ENCODE measurements around the gene CYTH1.
"Not testable (repeated sequence)": the region's sequence is repeated elsewhere in the genome, so short reads cannot be mapped to it uniquely, and the experiment has no call there.

The CYTH1 gene

DNA sequence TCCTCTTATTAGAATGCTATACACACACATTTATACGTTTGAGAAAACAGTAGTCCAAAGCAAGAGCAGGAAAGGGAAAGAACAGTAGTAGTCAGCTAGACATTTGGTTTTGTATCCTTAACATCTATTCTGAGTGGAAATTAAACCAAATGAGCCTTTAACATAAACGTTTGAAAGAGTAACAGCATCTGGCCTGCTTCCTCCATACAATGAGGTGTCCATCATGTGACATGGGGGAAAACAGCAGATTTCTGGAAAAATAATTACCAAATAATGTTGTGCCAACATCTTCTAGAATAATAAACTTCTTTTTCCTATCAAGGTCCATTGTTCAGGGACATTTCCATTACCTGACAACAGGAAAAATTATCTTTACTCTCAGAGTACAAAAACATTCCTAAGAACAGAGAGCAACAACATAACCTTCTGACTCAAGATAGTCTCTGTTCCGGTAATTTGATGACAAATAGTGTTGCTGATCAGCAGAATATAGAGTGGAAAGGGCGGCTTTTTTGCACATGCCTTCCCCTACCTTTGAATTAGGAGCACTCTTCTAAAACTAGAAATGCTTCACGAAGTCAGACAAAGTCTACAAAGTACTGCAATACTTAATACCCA lies 20.2 kb downstream of the CYTH1 start:
- DNase-seq (ENCODE audit: low spot score), result no peak

DNA sequence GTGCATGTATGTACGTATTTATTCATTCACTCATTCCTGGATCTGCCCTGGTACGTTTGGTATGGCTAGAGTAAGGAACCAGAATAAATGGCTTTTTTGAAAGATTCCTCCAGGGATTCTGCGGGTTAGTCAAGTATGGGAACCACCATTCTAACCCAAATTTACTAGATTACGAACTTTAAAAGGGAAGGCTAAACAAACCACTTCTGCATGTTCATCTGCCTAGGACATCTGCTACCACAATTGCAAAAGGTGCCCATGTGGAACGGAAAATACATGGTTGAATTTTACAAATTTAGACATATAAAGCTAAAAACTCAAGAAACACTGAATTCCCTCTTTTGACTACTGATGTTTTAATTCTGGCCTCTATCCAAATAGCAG lies 22.1 kb downstream of the CYTH1 start:
- DNase-seq (ENCODE audit: low spot score), result no peak

DNA sequence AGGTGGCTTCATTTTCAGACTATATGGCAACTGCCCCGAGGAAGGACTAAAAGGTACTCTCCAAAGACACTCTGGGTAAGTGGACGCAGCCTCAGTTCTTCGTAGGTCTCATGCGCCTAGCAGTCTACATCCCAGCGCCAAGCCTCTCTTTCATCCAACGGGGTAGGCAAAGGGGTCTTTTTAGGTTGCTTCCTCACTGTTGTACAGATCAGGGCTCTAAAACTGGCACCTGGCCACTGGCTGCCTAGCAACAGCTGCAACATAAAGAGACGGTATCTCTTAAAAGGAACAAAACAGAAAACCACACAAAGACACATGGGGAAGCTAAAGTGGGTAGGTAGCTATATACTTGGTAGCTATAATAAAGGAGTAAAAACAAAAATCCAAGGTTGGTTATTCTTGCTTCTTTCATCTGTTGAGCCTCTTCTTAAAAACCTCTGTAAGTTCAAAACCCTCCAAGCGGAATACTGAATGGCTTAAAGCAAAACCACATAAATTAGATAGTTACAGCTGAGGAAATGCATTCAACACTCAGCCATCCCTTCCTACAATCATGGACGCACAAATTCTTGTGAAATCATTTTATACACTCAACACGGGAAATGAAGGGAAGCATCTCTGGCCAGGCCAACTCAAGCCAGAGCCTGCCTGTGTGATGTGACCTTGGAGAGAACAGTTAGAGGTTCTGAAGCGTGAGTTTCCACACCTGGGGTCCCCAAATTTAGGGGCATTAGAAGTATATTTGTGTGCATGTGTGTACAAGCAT lies 22.7 kb downstream of the CYTH1 start:
- no peak for DNase-seq (ENCODE audit: low spot score)

DNA sequence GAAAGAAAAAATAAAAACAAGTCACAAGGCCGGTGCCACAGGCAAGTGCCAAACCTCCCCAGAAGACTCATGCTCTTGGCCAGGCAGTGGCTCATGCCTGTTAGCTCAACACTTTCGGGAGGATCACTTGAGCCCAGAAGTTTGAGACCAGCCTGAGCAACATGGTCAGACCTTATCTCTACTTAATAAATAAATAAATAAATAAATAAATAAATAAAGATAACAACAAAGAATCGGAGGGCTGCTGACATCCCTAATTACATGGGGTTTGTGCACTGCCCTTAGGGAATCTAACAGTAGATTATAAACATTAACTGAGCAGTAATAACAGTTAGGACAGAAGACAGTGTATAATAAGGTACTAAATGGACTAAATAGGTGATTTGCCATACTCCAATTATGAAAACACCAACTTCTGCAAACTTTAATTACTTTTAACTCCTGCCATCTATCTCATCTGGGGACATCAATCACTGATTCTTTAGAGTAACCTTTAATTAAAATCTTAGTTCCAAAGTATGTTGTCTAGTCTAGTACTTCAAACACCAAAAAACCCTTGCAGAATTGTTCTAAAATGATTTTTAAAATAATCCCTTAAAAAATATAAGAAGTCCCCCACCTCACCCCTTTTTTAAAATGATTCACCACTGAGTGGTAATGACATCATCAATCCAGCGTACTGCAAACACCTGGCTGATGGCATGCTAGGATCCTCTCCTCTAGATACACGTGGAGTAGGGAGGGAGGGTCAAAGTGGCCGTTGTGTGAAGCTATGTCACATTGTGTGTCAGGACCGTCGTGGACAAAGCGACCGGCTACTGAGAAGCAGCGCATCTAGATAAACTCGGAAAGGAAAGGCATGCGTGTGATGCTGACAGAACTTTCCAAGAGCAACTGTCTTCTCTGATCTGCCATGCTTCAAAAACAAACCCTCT lies 28.5 kb downstream of the CYTH1 start:
- no peak for DNase-seq (ENCODE audit: low spot score)

DNA sequence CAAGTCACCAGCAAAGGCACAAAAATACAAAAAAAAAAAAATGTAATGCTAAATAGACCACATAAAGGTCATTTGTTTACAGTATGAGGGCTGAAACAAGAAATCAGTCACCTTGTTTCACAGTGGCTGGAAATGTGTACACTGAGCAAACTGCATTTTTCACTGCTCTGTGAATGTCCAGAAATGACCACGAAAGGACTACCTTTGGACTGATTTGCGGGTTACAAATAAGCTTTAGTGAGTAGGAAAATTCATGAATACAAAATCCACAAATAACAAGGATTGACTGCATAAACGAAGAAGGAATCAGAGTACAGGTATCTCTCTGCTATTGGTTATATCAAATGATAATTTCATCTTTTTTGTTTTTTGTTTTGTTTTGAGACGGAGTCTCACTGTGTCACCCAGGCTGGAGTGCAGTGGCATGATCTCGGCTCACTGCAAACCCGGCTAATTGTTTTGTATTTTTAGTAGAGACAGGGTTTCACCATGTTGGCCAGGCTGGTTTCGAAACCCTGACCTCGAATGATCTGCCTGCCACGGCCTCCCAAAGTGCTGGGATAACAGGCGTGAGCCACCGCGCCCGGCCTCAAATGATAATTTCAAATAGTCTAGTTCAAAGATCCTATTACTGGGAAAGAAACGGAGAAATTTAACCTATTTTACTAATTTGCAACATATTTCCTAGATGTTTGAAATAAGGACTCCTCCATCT lies 30.5 kb downstream of the CYTH1 start:
- no peak for DNase-seq (ENCODE audit: low spot score)

DNA sequence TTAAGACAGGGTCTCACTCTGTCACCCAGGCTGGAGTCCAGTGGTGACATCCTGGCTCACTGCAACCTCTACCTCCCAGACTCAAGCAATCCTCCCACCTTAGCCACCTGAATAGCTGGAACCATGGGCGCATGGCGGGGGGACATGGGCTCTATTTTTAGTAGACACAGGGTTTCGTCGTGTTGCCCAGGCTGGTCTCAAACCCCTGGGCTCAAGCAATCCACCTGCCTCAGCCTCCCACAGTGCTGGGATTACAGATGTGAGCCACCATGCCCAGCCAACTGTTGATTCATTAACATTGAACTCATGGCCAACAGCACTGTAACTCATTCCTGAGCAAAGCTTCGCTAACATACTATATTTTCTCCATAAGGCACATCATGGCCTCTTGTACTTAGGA lies 31.1 kb downstream of the CYTH1 start:
- DNase-seq (ENCODE audit: low spot score), result not testable (repeated sequence)

DNA sequence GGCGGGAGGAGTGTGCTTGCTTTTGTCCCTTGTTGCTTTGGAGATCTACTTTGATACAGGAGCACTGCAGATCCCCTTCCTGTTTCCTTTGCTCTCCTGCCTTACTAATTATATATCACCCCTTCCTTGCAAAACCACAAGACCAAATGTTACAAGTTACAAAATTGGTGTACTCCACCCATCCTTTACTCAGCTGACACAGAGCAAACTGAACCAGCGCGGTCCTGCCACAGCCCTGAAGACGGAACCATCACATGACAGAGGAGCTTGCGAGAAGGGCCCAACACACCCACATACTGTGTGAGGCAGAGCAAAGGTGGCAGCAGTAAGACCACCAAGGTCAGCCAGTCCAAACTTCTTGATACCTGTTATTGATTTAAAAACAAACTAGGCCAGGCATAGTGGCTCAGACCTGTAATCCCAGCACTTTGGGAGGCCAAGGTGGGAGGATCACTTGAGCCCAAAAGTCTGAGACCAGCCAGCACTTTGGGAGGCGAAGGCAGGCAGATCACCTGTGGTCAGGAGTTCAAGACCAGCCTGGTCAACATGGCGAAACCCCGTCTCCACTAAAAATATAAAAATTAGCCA lies 33.2 kb downstream of the CYTH1 start:
- no peak for DNase-seq (ENCODE audit: low spot score)

DNA sequence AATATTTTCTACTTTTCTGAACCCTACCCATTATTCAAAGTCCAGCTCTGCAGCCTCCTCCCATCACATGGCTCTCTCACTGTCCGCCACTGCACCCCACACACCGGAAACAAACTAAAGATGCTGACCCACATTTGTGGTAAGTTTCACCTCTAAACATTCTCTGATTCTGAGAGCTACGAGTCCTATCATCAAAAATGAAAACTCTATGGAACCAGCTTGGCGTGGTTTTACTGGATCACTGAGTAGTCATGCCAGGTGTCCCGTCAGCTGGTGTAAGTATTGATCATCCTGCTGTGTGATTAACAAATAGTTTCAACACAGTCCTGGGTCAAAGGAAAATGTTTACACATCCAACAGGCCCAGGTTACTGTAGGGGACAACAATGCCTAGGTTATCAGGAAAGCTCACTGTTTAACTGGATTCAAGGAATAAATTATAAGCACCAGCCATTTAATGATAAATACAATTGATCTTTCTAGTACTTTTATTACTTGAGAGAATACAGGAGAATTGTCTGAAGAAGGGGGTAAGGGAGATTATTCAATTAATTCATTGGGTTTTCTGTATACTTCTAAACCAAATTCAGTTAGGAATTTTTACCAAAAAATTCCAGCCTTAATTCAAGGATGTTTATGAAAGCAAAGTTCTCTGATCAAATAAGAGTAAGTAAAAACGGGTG lies 33.9 kb downstream of the CYTH1 start:
- no peak for DNase-seq (ENCODE audit: low spot score)

DNA sequence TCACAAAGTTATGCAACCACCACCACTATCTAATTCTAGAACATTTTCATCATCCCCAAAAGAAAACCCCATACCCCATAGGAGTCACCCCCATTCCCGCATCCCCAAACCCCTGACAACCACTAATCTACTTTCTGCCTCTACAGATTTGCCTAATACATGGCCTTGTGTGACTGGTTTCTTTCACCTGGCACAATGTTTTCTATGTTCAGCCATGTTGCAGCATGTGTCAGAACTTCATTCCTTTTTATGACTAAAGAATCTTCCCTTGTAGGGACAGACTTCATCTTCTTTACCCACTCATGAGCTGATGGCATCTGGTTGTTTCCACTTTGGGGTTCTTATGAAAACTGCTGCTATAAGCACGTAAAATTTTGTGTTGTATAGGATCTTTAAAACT lies 34.6 kb downstream of the CYTH1 start:
- DNase-seq (ENCODE audit: low spot score), result no peak

DNA sequence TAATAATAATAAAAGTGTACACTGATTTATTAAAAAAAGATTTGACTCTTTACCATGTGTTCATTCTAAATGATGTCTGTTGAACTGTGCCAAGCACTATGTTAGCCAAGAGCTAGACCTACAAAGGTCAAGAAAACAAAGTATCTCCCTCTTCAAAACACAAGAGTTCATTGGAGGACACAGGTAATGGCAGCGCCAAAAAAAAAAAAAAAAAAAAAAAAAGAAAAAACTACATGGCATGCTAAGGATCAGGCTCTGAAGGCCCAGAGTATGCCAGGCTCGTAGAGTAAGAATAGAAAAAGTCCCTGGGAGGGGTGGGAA lies 35.2 kb downstream of the CYTH1 start:
- no peak for DNase-seq (ENCODE audit: low spot score)

DNA sequence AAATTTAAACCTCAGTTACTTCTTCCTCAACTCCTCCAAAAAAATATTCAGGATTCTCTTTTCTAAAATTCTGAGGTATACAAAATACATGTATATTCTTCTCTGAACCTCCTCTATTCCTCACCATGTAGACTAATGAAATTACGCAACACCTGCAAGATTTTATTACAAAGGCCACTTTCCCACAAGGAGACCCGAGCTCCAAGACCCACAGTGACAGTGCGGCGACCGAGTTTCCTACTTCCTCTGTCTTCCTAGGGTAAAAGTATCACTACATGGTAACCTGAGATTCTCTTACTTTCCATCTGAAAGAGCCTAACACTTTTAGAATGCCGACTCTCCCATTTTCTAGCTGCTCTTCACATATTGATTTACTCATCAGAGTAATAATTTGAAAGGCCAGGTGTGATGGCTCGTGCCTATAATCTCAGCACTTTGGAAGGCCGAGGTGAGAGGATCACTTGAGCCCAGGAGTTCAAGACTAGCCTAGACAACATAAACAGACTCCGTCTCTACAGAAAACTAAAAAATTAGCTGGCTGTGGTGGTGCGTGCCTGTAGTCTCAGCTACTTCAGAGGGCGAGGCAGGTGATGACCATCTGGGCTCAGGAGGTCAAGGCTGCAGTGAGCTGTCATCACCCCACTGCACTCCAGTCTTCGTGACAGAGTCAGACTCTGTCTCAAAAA lies 35.7 kb downstream of the CYTH1 start:
- DNase-seq (ENCODE audit: low spot score), result no peak

DNA sequence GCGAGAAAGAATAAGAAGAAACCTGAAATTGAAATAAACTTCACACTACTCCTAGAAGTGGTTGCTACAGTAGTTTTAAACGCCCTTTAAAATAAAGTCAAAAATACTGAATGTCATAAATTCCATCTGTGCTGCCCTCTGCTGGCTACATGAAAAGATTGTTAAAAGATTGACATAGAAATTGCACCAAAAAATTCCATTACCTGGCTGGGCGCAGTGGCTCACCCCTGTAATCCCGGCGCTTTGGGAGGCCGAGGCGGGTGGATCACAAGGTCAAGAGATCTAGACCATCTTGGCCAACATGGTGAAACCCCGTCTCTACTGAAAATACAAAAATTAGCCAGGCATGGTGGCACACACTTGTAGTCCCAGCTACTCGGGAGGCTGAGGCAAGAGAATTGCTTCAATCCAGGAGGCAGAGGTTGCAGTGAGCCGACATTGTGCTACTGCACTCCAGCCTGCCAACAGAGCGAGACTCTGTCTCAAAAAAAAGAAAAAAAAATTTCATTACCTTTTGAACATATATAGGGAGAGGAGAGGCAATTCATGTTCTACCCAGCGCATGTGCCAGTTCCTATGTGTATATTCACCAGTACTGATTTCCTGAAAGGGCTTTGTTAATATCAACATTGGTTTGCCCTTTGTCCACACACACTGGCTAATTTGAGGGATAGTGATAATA lies 36.5 kb downstream of the CYTH1 start:
- peak; percentile 45 for DNase-seq (ENCODE audit: low spot score)

DNA sequence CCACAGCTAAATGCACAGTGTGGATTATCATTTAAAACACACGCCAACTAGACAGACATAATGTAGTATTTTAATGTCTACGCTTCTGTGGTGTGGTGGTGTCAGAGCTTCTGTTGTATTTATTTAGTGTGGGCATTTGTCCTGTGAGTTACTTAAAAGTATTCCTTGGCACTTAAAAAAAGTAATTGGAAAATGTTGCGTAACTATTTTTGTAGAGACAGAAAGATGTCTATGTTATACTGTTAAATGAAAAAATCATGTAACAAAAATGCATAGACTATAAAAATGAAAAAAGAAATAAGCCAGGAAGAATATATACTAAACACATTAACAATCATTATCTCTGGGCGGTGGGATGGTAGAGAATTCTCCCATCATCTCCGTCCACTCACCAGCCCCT lies 39.2 kb downstream of the CYTH1 start:
- no peak for DNase-seq (ENCODE audit: low spot score)

DNA sequence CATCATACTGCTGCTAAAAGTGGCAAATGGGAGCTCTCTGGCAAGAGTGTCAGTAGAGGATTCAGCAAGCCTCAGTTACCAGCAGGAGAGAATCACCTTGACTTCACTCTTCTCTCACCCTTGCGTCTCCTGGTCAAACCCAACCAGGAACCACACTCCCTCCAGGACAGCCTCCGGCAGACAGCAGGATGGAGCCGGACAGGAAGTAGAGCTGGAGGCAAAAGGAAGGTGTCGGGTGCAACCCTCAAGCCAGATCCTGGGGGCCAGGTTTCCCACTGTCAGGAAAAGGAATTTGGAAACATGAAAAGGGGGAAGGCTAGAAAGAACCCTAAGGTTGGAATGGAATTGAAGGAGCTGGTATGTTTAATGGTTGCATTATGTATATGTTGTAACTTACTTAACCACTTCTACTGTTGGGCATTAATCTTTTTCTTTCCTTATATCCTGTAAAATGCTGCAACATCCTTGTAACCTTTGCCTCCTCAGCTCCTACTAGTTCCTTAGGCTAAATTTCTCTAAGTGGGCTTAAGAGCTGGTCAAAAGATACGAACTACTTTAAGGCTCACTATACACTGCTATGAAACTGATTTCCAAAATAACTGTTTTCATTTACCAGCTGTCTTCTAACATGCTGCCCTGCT lies 40.3 kb downstream of the CYTH1 start:
- DNase-seq (ENCODE audit: low spot score), result no peak

DNA sequence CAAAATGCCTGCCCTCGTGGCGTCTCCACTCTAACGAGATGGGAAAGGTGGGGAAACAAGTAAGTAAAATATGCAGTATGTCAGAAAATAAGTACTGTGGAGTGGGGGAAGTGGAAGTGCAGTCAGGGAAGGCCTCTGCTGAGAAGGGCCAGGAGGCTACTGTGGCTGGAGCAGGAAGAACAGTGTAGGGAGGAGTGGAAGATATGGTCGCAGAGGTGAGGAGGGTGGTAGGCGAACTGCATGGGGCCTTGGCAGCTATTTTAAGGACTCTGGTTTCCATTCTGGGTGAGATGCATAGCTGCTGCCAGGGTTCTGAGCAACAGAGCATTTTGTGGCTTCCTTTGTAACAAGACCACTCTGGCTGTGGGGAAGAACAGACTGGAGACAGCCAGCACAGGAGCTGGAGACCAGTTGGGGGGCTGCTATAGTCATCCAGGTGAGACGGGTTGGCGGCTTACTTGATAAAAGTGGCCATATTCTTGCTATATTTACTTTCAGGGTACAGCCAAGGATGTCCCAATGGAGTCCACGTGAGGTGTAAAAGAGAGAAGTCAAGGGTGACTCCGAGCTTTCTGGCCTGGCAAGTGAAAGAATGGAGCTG lies 42.6 kb downstream of the CYTH1 start:
- no peak for DNase-seq (ENCODE audit: low spot score)

DNA sequence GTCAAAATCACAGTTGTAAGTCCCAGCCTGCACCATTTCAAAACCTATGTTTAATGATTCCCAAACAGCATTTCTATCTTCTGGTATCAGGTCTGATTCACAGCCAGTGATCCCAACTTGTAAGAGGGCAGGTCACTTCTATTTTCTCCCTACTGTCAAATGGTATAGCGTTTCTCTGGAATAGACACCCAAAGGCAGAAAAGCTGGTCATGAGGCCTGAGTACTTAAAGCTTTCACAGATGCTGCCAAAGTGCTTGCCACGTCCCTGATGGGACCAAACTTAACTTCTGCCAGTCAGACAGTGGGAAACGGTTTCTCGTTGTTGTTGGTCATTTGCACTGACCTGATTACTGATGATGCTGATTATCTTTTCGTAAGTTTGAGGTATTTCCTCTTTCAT lies 43.4 kb downstream of the CYTH1 start:
- DNase-seq (ENCODE audit: low spot score), result no peak

DNA sequence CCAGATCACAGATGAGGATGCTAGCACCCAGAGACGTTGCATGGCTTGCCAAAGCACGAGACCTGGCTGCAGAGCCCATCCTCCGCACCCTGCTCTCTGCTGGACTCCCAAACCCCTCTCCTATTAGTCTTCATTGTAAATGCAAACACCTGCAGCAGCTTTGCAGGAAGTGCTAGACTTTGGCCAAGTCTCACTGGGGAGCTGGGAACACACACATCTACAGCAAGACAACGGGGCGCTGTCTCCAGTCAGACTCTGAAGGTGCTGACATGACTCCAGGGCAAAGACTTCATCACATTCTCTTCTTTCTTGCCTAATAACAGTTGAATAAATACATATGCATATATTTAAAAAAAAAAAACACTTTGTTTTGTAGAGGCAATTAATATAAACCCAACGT lies 43.8 kb downstream of the CYTH1 start:
- no peak for DNase-seq (ENCODE audit: low spot score)

DNA sequence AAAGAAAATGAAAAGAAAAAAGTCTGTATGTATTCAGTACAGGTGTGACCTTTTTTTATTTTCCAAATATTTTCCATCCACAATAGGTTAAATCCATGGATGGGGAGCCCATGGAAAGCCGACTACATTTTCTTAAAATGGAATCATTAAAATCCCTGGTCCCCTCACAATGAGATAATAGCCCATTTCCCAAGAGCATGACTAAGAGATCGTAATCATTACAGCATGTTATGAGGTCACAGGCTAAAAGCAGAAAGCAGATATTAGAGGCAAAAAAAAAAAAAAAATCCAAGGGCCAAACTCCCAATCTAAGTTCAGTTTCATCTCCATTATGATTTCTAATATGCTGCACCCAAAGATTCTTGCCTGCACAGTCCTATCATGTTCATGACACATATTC lies 44.7 kb downstream of the CYTH1 start:
- DNase-seq (ENCODE audit: low spot score), result peak; percentile 76

DNA sequence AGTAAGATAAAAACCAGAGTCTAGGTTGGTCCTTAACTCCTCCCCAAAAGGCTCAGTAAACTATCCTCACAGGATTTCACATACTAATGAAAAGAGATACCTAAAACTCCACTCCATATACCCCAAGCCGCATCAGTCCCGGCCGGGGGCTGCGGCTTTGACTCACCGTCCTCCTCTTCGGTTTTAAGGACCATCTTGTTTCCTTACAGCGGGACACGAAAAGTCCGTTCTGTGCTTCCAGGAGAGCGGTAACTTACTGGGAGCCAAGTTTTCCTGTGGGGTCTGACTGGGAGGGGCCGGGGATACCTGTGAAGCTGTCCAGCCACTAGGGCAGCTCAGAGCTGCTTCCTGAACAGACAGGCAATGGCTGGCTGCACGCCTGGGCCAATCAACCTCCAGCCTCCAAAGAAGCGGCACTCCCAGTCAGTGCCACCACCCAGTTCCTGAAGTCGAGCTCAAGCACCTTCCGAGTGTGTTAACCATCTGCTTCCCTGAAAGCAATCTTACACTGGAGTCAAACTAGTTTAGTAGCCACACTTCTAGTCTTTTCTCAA lies 45.5 kb downstream of the CYTH1 start:
- DNase-seq (ENCODE audit: low spot score), result peak; percentile 35

All from kidney capillary endothelial cell (primary cell).